ENCODE results near the gene WARS2.

DNA sequence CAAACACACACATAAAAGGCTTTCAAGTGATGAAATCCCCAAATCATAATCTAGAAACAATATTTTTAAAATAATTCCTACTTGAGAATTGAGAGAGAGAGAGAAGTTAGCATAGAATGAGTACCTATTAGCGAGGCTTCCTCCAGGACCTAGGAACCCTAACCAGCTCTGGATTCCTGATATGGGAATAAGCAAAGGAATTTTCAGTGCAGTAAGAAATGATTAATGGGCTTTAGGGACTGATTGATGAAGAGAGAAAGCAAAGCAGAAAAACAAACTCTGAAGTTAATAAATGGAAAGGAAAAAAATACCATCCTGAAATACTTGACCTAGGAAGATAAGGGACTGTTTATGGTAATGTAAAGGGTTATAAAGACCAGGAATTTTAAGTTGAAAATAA lies 60.6 kb downstream of the WARS2 start:
- TF ChIP-seq, protein P1, sequence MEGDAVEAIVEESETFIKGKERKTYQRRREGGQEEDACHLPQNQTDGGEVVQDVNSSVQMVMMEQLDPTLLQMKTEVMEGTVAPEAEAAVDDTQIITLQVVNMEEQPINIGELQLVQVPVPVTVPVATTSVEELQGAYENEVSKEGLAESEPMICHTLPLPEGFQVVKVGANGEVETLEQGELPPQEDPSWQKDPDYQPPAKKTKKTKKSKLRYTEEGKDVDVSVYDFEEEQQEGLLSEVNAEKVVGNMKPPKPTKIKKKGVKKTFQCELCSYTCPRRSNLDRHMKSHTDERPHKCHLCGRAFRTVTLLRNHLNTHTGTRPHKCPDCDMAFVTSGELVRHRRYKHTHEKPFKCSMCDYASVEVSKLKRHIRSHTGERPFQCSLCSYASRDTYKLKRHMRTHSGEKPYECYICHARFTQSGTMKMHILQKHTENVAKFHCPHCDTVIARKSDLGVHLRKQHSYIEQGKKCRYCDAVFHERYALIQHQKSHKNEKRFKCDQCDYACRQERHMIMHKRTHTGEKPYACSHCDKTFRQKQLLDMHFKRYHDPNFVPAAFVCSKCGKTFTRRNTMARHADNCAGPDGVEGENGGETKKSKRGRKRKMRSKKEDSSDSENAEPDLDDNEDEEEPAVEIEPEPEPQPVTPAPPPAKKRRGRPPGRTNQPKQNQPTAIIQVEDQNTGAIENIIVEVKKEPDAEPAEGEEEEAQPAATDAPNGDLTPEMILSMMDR (conservative IDR thresholded peaks at IDR 0.05; ENCODE audit: low read depth, low read length), result no peak
- TF ChIP-seq EZH2phosphoT487 (IDR thresholded peaks at IDR 0.05; ENCODE audit: borderline replicate concordance, low read length), result no peak
- TF ChIP-seq EZH2 (IDR thresholded peaks at IDR 0.05; ENCODE audit: low read length, unreplicated experiment), result no peak

All from PC-3 (cell line).